Panc1 (cell line): ENCODE measurements around the gene TBC1D16.

Experiments used
- POLR2AphosphoS5 ChIP-seq: IDR thresholded peaks from 2 replicates; pipeline ENCODE4 v1.6.1; 2012; ENCODE audit warnings: mild to moderate bottlenecking, low read depth, low read length, moderate library complexity
- TCF7L2 ChIP-seq: IDR thresholded peaks from 2 replicates; pipeline ENCODE4 v1.6.1; 2011; ENCODE audit warnings: mild to moderate bottlenecking, low read depth, low read length, inconsistent platforms
- TF ChIP-seq, protein P1 (sequence below): fragments of 450-650 bp; IDR thresholded peaks from 2 replicates; pipeline ENCODE4 v1.5.1; 2017; ENCODE audit warnings: mild to moderate bottlenecking

- TF ChIP-seq, protein P1, sequence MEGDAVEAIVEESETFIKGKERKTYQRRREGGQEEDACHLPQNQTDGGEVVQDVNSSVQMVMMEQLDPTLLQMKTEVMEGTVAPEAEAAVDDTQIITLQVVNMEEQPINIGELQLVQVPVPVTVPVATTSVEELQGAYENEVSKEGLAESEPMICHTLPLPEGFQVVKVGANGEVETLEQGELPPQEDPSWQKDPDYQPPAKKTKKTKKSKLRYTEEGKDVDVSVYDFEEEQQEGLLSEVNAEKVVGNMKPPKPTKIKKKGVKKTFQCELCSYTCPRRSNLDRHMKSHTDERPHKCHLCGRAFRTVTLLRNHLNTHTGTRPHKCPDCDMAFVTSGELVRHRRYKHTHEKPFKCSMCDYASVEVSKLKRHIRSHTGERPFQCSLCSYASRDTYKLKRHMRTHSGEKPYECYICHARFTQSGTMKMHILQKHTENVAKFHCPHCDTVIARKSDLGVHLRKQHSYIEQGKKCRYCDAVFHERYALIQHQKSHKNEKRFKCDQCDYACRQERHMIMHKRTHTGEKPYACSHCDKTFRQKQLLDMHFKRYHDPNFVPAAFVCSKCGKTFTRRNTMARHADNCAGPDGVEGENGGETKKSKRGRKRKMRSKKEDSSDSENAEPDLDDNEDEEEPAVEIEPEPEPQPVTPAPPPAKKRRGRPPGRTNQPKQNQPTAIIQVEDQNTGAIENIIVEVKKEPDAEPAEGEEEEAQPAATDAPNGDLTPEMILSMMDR: no peak
- TF ChIP-seq POLR2AphosphoS5: peak; percentile 37; the same call in 1 of the 2 replicates
- peak; percentile 92 for TF ChIP-seq TCF7L2
Observed at GRCh38 chr17:80068301-80069222, 32.9 kb upstream of the TBC1D16 start.
